H1 (cell line): ENCODE data around the gene TTC34. TPM values are rescaled to one million over a fixed set of nuclear protein-coding genes. Genes with fewer than 3 reads are reported as not detected.
"Not testable (repeated sequence)": the region's sequence is repeated elsewhere in the genome, so short reads cannot be mapped to it uniquely, and the experiment has no call there.

Experiments
- CTCF ChIA-PET: fragments of 300-600 bp; sonication (Branson Sonifier 250); formaldehyde crosslinking; loops from one replicate; lab custom pipeline; 2021; ENCODE audit not compliant: partially characterized antibody; lab: Charles Lee
- POLR2A ChIA-PET: fragments of 300-600 bp; sonication (Branson Sonifier 250); formaldehyde crosslinking; loops from one replicate; lab custom pipeline; 2021; ENCODE audit warnings: inconsistent platforms; ENCODE audit not compliant: partially characterized antibody; lab: Charles Lee
- DNase-seq, 2 experiments: peaks; one replicate each; pipeline versions ENCODE4 v3.0.0 to v3.0.0-alpha.2; 2010 to 2022; ENCODE audit warnings: low spot score in 2 of 2, low read depth in 1 of 2, mixed read lengths in 1 of 2
- FAIRE-seq: peaks from 2 replicates; lab custom pipeline; 2011; peaks lifted over from hg19 to GRCh38; lab: Jason Lieb, UNC
- H2AFZ ChIP-seq: 2 replicates; pipeline ENCODE4 v1.8.1; 2012; ENCODE audit warnings: low read length, inconsistent platforms
- H2AK5ac ChIP-seq: 2 replicates; pipeline ENCODE4 v1.6.1; 2013; ENCODE audit warnings: low read depth, low read length
- H2BK120ac ChIP-seq: replicated peaks from 2 replicates; pipeline ENCODE3; 2013; ENCODE audit warnings: low read depth, low read length, inconsistent platforms
- H2BK12ac ChIP-seq: 2 replicates; pipeline ENCODE4 v1.6.1; 2013; ENCODE audit warnings: low read depth, low read length
- H2BK15ac ChIP-seq: 2 replicates; pipeline ENCODE4 v1.6.1; 2013; ENCODE audit warnings: low read length
- H2BK20ac ChIP-seq: 2 replicates; pipeline ENCODE4 v1.6.1; 2013; ENCODE audit warnings: low read length
- H2BK5ac ChIP-seq: 2 replicates; pipeline ENCODE4 v1.6.1; 2013; ENCODE audit warnings: low read depth, low read length
- H3K14ac ChIP-seq: 2 replicates; pipeline ENCODE4 v1.6.1; 2013; ENCODE audit warnings: inconsistent platforms; ENCODE audit not compliant: insufficient read length
- H3K18ac ChIP-seq: 2 replicates; pipeline ENCODE4 v1.6.1; 2013; ENCODE audit warnings: low read length; ENCODE audit errors: extremely low read depth
- H3K23ac ChIP-seq: 2 replicates; pipeline ENCODE4 v1.6.1; 2013; ENCODE audit warnings: inconsistent platforms; ENCODE audit not compliant: insufficient read length
- H3K23me2 ChIP-seq: 2 replicates; pipeline ENCODE4 v1.6.1; 2013; ENCODE audit warnings: low read depth, low read length
- H3K27ac ChIP-seq: 2 replicates; pipeline ENCODE4 v1.6.1; 2011; ENCODE audit warnings: low read depth, low read length, inconsistent platforms
- H3K27me3 ChIP-seq, 4 experiments: replicated peaks in 1 of 4; 1 replicate in 1 of 4; 2 replicates in 3 of 4; pipeline versions ENCODE4 v1.6.1 to v1.8.1; 2011 to 2013; ENCODE audit warnings: low read length in 3 of 4, mild to moderate bottlenecking in 3 of 4, inconsistent platforms in 2 of 4, mixed read lengths in 2 of 4, moderate library complexity in 1 of 4; ENCODE audit not compliant: control insufficient read depth in 3 of 4, insufficient read depth in 3 of 4; ENCODE audit errors: extremely low read depth in 1 of 4
- H3K36me3 ChIP-seq, 4 experiments: 2 replicates each; pipeline versions ENCODE4 v1.6.1 to v1.8.1; 2011 to 2013; ENCODE audit warnings: mild to moderate bottlenecking in 4 of 4, low read length in 3 of 4, moderate library complexity in 2 of 4, control low read depth in 1 of 4, inconsistent platforms in 1 of 4; ENCODE audit not compliant: insufficient read depth in 4 of 4, control insufficient read depth in 2 of 4
- H3K4ac ChIP-seq: replicated peaks from 2 replicates; pipeline ENCODE3; 2013; ENCODE audit warnings: low read length, low read depth, mixed read lengths, inconsistent platforms; ENCODE audit not compliant: insufficient read length
- H3K4me1 ChIP-seq, 4 experiments: replicated peaks in 1 of 4; 1 replicate in 1 of 4; 2 replicates in 3 of 4; pipeline versions ENCODE4 v1.6.1 to v1.8.1; 2011 to 2013; ENCODE audit warnings: low read length in 3 of 4, inconsistent platforms in 2 of 4, mixed read lengths in 1 of 4; ENCODE audit not compliant: insufficient read depth in 4 of 4, control insufficient read depth in 3 of 4
- H3K4me2 ChIP-seq, 2 experiments: 2 replicates each; pipeline versions ENCODE4 v1.6.1 to v1.8.1; 2011 to 2013; ENCODE audit warnings: low read depth in 2 of 2, low read length in 2 of 2, control low read depth in 1 of 2, inconsistent platforms in 1 of 2, mild to moderate bottlenecking in 1 of 2; ENCODE audit not compliant: insufficient read depth in 1 of 2
- H3K4me3 ChIP-seq, 4 experiments: fragments of 200-600, 300-600 bp in 1 of 4; sonication (generic), shearing (Covaris generic), sonication (Bioruptor Twin) in 1 of 4; 2 replicates each; pipeline versions ENCODE4 v1.5.1 to v1.8.1; 2011 to 2016; ENCODE audit warnings: low read length in 4 of 4, low read depth in 3 of 4, control low read depth in 2 of 4, inconsistent platforms in 2 of 4, mild to moderate bottlenecking in 2 of 4, mixed read lengths in 1 of 4, moderate library complexity in 1 of 4; ENCODE audit not compliant: insufficient read depth in 2 of 4; ENCODE audit errors: extremely low read depth in 1 of 4
- H3K56ac ChIP-seq: replicated peaks from 2 replicates; pipeline ENCODE3; 2013; ENCODE audit warnings: low read depth, mild to moderate bottlenecking, mixed read lengths, low read length, inconsistent platforms; ENCODE audit not compliant: insufficient read length
- H3K79me1 ChIP-seq: 2 replicates; pipeline ENCODE4 v1.6.1; 2013; ENCODE audit warnings: low read depth, low read length, control low read depth
- H3K79me2 ChIP-seq, 2 experiments: 2 replicates each; pipeline versions ENCODE4 v1.6.1 to v1.8.1; 2012 to 2013; ENCODE audit warnings: low read length in 2 of 2, mild to moderate bottlenecking in 2 of 2, inconsistent platforms in 1 of 2; ENCODE audit not compliant: insufficient read depth in 2 of 2, control insufficient read depth in 1 of 2
- H3K9ac ChIP-seq, 4 experiments: replicated peaks in 1 of 4; 1 replicate in 1 of 4; 2 replicates in 3 of 4; pipeline versions ENCODE4 v1.6.1 to v1.8.1; 2011 to 2013; ENCODE audit warnings: low read depth in 3 of 4, low read length in 3 of 4, control low read depth in 2 of 4, mild to moderate bottlenecking in 2 of 4, moderate library complexity in 2 of 4, inconsistent platforms in 1 of 4; ENCODE audit errors: extremely low read depth in 1 of 4
- H3K9me3 ChIP-seq, 2 experiments: 2 replicates each; pipeline versions ENCODE4 v1.6.1 to v1.8.1; 2012 to 2013; ENCODE audit warnings: mild to moderate bottlenecking in 2 of 2, moderate library complexity in 2 of 2, control low read depth in 1 of 2, inconsistent platforms in 1 of 2, low read depth in 1 of 2, low read length in 1 of 2, mixed read lengths in 1 of 2; ENCODE audit not compliant: insufficient read depth in 2 of 2
- H4K20me1 ChIP-seq, 2 experiments: replicated peaks in 1 of 2; 2 replicates each; pipeline versions ENCODE3 to v1.8.1; 2011 to 2013; ENCODE audit warnings: inconsistent platforms in 2 of 2, low read length in 2 of 2, mild to moderate bottlenecking in 1 of 2; ENCODE audit not compliant: insufficient read depth in 2 of 2, control insufficient read depth in 1 of 2
- H4K5ac ChIP-seq: 2 replicates; pipeline ENCODE4 v1.6.1; 2013; ENCODE audit warnings: low read length, low read depth, mixed read lengths, inconsistent platforms; ENCODE audit not compliant: insufficient read length
- H4K8ac ChIP-seq: 2 replicates; pipeline ENCODE4 v1.8.0; 2013; ENCODE audit warnings: mild to moderate bottlenecking, moderate library complexity, low read length, inconsistent platforms; ENCODE audit not compliant: insufficient read depth; ENCODE audit errors: extremely low read depth
- H4K91ac ChIP-seq: replicated peaks from 2 replicates; pipeline ENCODE3; 2013; ENCODE audit warnings: low read length, mixed read lengths, inconsistent platforms; ENCODE audit not compliant: insufficient read length
- WGBS, 2 experiments: shearing (Covaris generic) in 1 of 2; methylation state at CpG; one replicate each; pipeline versions ENCODE4 v1.1.6 to v1.1.7; 2013 to 2015; ENCODE audit warnings: low lambda C conversion rate in 2 of 2, mixed read lengths in 2 of 2, inconsistent platforms in 1 of 2, low coverage in 1 of 2, missing lambda C conversion rate in 1 of 2; ENCODE audit not compliant: insufficient replicate concordance in 2 of 2, insufficient coverage in 1 of 2, insufficient read length in 1 of 2; ENCODE audit errors: extremely low coverage in 1 of 2, missing lambda C conversion rate in 1 of 2; 5-methylcytosine and 5-hydroxymethylcytosine counted together
- polyA plus RNA-seq, 7 experiments: library from polyadenylated mRNA; depleted of rRNA in 3 of 7; stranded (reverse) in 5 of 7; unstranded in 2 of 7; fragments of >200 nt in 5 of 7; fragments of 200-250 nt in 2 of 7; gene quantifications; 1 replicate in 5 of 7; 2 replicates in 1 of 7; 4 replicates in 1 of 7; pipeline versions ENCODE4 v1.2.1 to v1.2.3, GENCODE V29; 2011 to 2013; ENCODE audit warnings: missing spikeins in 2 of 7, mixed read lengths in 2 of 7
- total RNA-seq: library from RNA; stranded (reverse); fragmentation: NEBNext Ultra II Directional; extraction: Animal tissue kit (Norgen Biotek cat#: 25700); gene quantifications from 2 replicates; pipeline ENCODE4 v1.2.1, GENCODE V29; 2021

The TTC34 gene
- total and polyA plus RNA-seq, 2 of the 8 experiments (the other 6 are each of a cell fraction or from before 2014, with no cell fraction given): 0.23 to 0.50 TPM

GRCh38 chr1:2694796-2695195 lies 106.7 kb downstream of the TTC34 start:
- H2BK120ac ChIP-seq, CTCF ChIA-PET, H4K5ac ChIP-seq, H4K20me1 ChIP-seq, H4K8ac ChIP-seq, H3K23me2 ChIP-seq, H3K4ac ChIP-seq, H3K79me2 ChIP-seq, FAIRE-seq, H4K91ac ChIP-seq, H3K27ac ChIP-seq, H3K4me2 ChIP-seq, POLR2A ChIA-PET, H2BK5ac ChIP-seq, H3K9ac ChIP-seq, H3K56ac ChIP-seq, DNase-seq, H3K79me1 ChIP-seq, H2BK12ac ChIP-seq, H3K4me1 ChIP-seq, H2BK15ac ChIP-seq, H3K23ac ChIP-seq, H2AK5ac ChIP-seq, H3K36me3 ChIP-seq, H3K27me3 ChIP-seq, H2BK20ac ChIP-seq, H3K18ac ChIP-seq, H3K4me3 ChIP-seq, H3K14ac ChIP-seq, H2AFZ ChIP-seq: not testable (repeated sequence)
- peaks cover 0 to 23% of the 10 kb centered on the region in 2 experiments; a peak in 1 of 4 replicates for H3K9me3 ChIP-seq
- 74% methylated on average over 6 of the region's 9 CpGs; no CpG with 5 or more reads in 1 of the 2 experiments for WGBS, 2 experiments

GRCh38 chr1:2690180-2690579 lies 111.3 kb downstream of the TTC34 start:
- POLR2A ChIA-PET, H2BK120ac ChIP-seq, H3K4me1 ChIP-seq, H3K27ac ChIP-seq, H2BK20ac ChIP-seq, H2AK5ac ChIP-seq, H4K20me1 ChIP-seq, H3K36me3 ChIP-seq, H2BK15ac ChIP-seq, H3K9ac ChIP-seq, DNase-seq, H4K5ac ChIP-seq, CTCF ChIA-PET, H3K27me3 ChIP-seq, H3K23ac ChIP-seq, H3K4me3 ChIP-seq, H3K4me2 ChIP-seq, H4K8ac ChIP-seq, H3K23me2 ChIP-seq, H2AFZ ChIP-seq, H3K79me2 ChIP-seq, H3K56ac ChIP-seq, H3K79me1 ChIP-seq, H2BK12ac ChIP-seq, H3K14ac ChIP-seq, FAIRE-seq, H3K18ac ChIP-seq, H2BK5ac ChIP-seq, H4K91ac ChIP-seq, H3K4ac ChIP-seq: not testable (repeated sequence)
- H3K9me3 ChIP-seq: peaks cover 7 to 51% of the 10 kb centered on the region in 2 experiments; a peak in 2 of 4 replicates
- WGBS, 2 experiments: 64% methylated on average over 4 of the region's 10 CpGs; no CpG with 5 or more reads in 1 of the 2 experiments
